Gastrocnemius medialis (tissue), 4 donors: Measurements from ENCODE around the gene AMBRA1.

Experiments
- CTCF ChIP-seq, 5 experiments: fragments of 450-650 bp in 3 of 5; fragments of 200-600 bp in 2 of 5; sonication (generic) in 2 of 5; IDR thresholded peaks in 4 of 5; conservative IDR thresholded peaks in 1 of 5; 1 replicate in 4 of 5; 2 replicates in 1 of 5; pipeline ENCODE4 v1.5.1; 2016 to 2019; ENCODE audit warnings: antibody characterized with exemption in 5 of 5, mild to moderate bottlenecking in 3 of 5, moderate library complexity in 3 of 5
- POLR2A ChIP-seq, 2 donors: fragments of 450-650 bp; IDR thresholded peaks; one replicate each; pipeline ENCODE4 v1.6.1; 2017; ENCODE audit warnings: antibody characterized with exemption in 2 of 2, mild to moderate bottlenecking in 2 of 2, moderate library complexity in 2 of 2

- TF ChIP-seq CTCF (IDR thresholded peaks at IDR 0.05 in 4 of 5, conservative IDR thresholded peaks at IDR 0.05 in 1 of 5), result no peak
- no peak for TF ChIP-seq POLR2A (IDR thresholded peaks at IDR 0.05)
These were observed 88.8 kb downstream of the AMBRA1 start for GRCh38 chr11:46504817-46505613.
